ENCODE data around the gene AGAP3. TPM values are rescaled to one million over a fixed set of nuclear protein-coding genes. Genes with fewer than 3 reads are reported as not detected.

AGAP3 gene
- total and polyA plus RNA-seq, 4 donors: 3.9 to 27.0 (median 17.6) TPM

GRCh38 chr7:151068069-151068773 lies 18.1 kb upstream of the AGAP3 start:
- H3K9me3 ChIP-seq (ENCODE audit: control insufficient read depth in 4 of 4, low read length in 3 of 4): no peaks in the 10 kb centered on the region
- H3K9ac ChIP-seq (ENCODE audit: low read depth in 1 of 2, low read length in 2 of 2): no peak overlapping the region
- H3K4me1 ChIP-seq (ENCODE audit: control insufficient read depth in 4 of 4, insufficient read depth in 4 of 4, low read length in 3 of 4): peaks cover 0 to 18% (median 13%) of the 10 kb centered on the region in 4 donors
- WGBS: 91% methylated on average over 12 of the region's 12 CpGs
- H3K27ac ChIP-seq (ENCODE audit: low read depth in 1 of 2, low read length in 2 of 2): no peak overlapping the region
- TF ChIP-seq FOXA1 (IDR thresholded peaks at IDR 0.05) (no peak), HNF4A (conservative IDR thresholded peaks at IDR 0.05) (no peak), REST (IDR thresholded peaks at IDR 0.05) (no peak)
- H3K36me3 ChIP-seq (ENCODE audit: control insufficient read depth in 4 of 4, insufficient read depth in 3 of 4, low read depth in 1 of 4, low read length in 3 of 4): peaks cover 40 to 74% (median 42%) of the 10 kb centered on the region in 4 donors
- H3K27me3 ChIP-seq (ENCODE audit: control insufficient read depth in 4 of 4, insufficient read depth in 4 of 4, low read length in 3 of 4): no peaks in the 10 kb centered on the region
- H3K4me3 ChIP-seq (ENCODE audit: low read depth in 1 of 3, low read length in 3 of 3): no peak overlapping the region
- no peak for DNase-seq (ENCODE audit: low spot score)

GRCh38 chr7:151069841-151070573 lies 16.3 kb upstream of the AGAP3 start:
- H3K9ac ChIP-seq (ENCODE audit: low read depth in 1 of 2, low read length in 2 of 2): no peak overlapping the region
- H3K4me1 ChIP-seq (ENCODE audit: control insufficient read depth in 4 of 4, insufficient read depth in 4 of 4, low read length in 3 of 4): peaks cover 0 to 5% (median 1%) of the 10 kb centered on the region in 4 donors
- no peak overlapping the region for H3K27ac ChIP-seq (ENCODE audit: low read depth in 1 of 2, low read length in 2 of 2)
- H3K4me3 ChIP-seq (ENCODE audit: low read depth in 1 of 3, low read length in 3 of 3): no peak overlapping the region
- no peak for DNase-seq (ENCODE audit: low spot score)
- H3K27me3 ChIP-seq (ENCODE audit: control insufficient read depth in 4 of 4, insufficient read depth in 4 of 4, low read length in 3 of 4): no peaks in the 10 kb centered on the region
- peaks cover 46 to 88% (median 50%) of the 10 kb centered on the region in 4 donors for H3K36me3 ChIP-seq (ENCODE audit: control insufficient read depth in 4 of 4, insufficient read depth in 3 of 4, low read depth in 1 of 4, low read length in 3 of 4)
- no peaks in the 10 kb centered on the region for H3K9me3 ChIP-seq (ENCODE audit: control insufficient read depth in 4 of 4, low read length in 3 of 4)
- no peak for TF ChIP-seq REST (IDR thresholded peaks at IDR 0.05)
- no peak for TF ChIP-seq TAF1 (conservative IDR thresholded peaks at IDR 0.05)
- no peak for TF ChIP-seq MAX (IDR thresholded peaks at IDR 0.05)
- TF ChIP-seq RXRA (IDR thresholded peaks at IDR 0.05): no peak
- TF ChIP-seq JUND (IDR thresholded peaks at IDR 0.05): no peak
- no peak for TF ChIP-seq ATF3 (IDR thresholded peaks at IDR 0.05)
- TF ChIP-seq FOXA2 (IDR thresholded peaks at IDR 0.05): no peak
- TF ChIP-seq HNF4G (IDR thresholded peaks at IDR 0.05): no peak
- no peak for TF ChIP-seq GABPA (IDR thresholded peaks at IDR 0.05 in 1 of 2, conservative IDR thresholded peaks at IDR 0.05 in 1 of 2)
- no peak for TF ChIP-seq RAD21 (IDR thresholded peaks at IDR 0.05)
- TF ChIP-seq HNF4A (conservative IDR thresholded peaks at IDR 0.05): no peak
- no peak for TF ChIP-seq FOXA1 (IDR thresholded peaks at IDR 0.05)
- no peak for TF ChIP-seq NR2F2 (IDR thresholded peaks at IDR 0.05)
- no peak for TF ChIP-seq YY1 (IDR thresholded peaks at IDR 0.05)
- no peak for TF ChIP-seq ZBTB33 (IDR thresholded peaks at IDR 0.05)
- TF ChIP-seq CTCF (IDR thresholded peaks at IDR 0.05; ENCODE audit: low read depth, low read length, missing input control): no peak
- TF ChIP-seq SP1 (IDR thresholded peaks at IDR 0.05): no peak
- TF ChIP-seq EGR1 (IDR thresholded peaks at IDR 0.05; ENCODE audit: low read depth in 2 of 2): no peak
- WGBS: 94% methylated on average over 17 of the region's 17 CpGs
